ENCODE results near the gene ZNRF2.
"Not testable (repeated sequence)": the region's sequence is repeated elsewhere in the genome, so short reads cannot be mapped to it uniquely, and the experiment has no call there.

ZNRF2 gene

GRCh38 chr7:30263090-30263710 is 21.2 kb upstream of the ZNRF2 start:
- FAIRE-seq = no peak

- no peak for FAIRE-seq
Observed at GRCh38 chr7:30264052-30264451, 20.3 kb upstream of the ZNRF2 start.

GRCh38 chr7:30265189-30265588 is 19.2 kb upstream of the ZNRF2 start:
- not testable (repeated sequence) for FAIRE-seq

GRCh38 chr7:30266686-30267085 is 17.7 kb upstream of the ZNRF2 start:
- FAIRE-seq = no peak

- FAIRE-seq = no peak
Observed at GRCh38 chr7:30268586-30268985, 15.8 kb upstream of the ZNRF2 start.

- FAIRE-seq = no peak
Observed at GRCh38 chr7:30269490-30269889, 14.9 kb upstream of the ZNRF2 start.

- no peak for FAIRE-seq
Observed at GRCh38 chr7:30270921-30271320, 13.5 kb upstream of the ZNRF2 start.

GRCh38 chr7:30272126-30272525 is 12.3 kb upstream of the ZNRF2 start:
- FAIRE-seq = no peak

GRCh38 chr7:30273552-30273951 is 10.8 kb upstream of the ZNRF2 start:
- FAIRE-seq = no peak

GRCh38 chr7:30274641-30275040 is 9.8 kb upstream of the ZNRF2 start:
- FAIRE-seq = no peak

GRCh38 chr7:30276203-30276900 is 8.0 kb upstream of the ZNRF2 start:
- FAIRE-seq = peak; percentile 28

- FAIRE-seq = no peak
Observed at GRCh38 chr7:30278376-30278775, 6.0 kb upstream of the ZNRF2 start.

GRCh38 chr7:30278849-30279652 is 5.3 kb upstream of the ZNRF2 start:
- no peak for FAIRE-seq

GRCh38 chr7:30279653-30279904 is 4.8 kb upstream of the ZNRF2 start:
- no peak for FAIRE-seq

GRCh38 chr7:30280631-30281030 is 3.8 kb upstream of the ZNRF2 start:
- FAIRE-seq = no peak

- no peak for FAIRE-seq
Observed at GRCh38 chr7:30281263-30281662, 3.1 kb upstream of the ZNRF2 start.

- FAIRE-seq = no peak
Observed at GRCh38 chr7:30281791-30282190, 2.6 kb upstream of the ZNRF2 start.

- FAIRE-seq = no peak
Observed at GRCh38 chr7:30282735-30283134, 1.7 kb upstream of the ZNRF2 start.

GRCh38 chr7:30285067-30285535 is 704 bp downstream of the ZNRF2 start:
- FAIRE-seq = no peak

- no peak for FAIRE-seq
Observed at GRCh38 chr7:30285536-30286284, 1.3 kb downstream of the ZNRF2 start.

GRCh38 chr7:30286749-30287148 is 2.4 kb downstream of the ZNRF2 start:
- FAIRE-seq = no peak

GRCh38 chr7:30287625-30288024 is 3.2 kb downstream of the ZNRF2 start:
- not testable (repeated sequence) for FAIRE-seq

- FAIRE-seq = not testable (repeated sequence)
Observed at GRCh38 chr7:30289634-30290033, 5.2 kb downstream of the ZNRF2 start.

All from G401.6 (cell line).